ENCODE results near the gene GPC1. TPM values are rescaled to one million over a fixed set of nuclear protein-coding genes. Genes with fewer than 3 reads are reported as not detected.

GPC1 gene
- total and polyA plus RNA-seq, 3 experiments from 2014 or later, result 0.17 to 2.4 (median 1.9) TPM

GRCh38 chr2:240413813-240414429, 21.5 kb upstream of the GPC1 start:
- ChIA-PET CTCF (interaction anchor here (0.9 kb wide), 1 partner anchor 12 kb away, joined by 3 read pairs; no protein-coding TSS in a partner anchor), POLR2A (no interaction called here)

GRCh38 chr2:240416821-240417220, 18.6 kb upstream of the GPC1 start:
- ChIA-PET POLR2A (no interaction called here), CTCF (no interaction called here)
- Mint-ChIP-seq H3K4me1 (no peaks in the 10 kb centered on the region), H3K27me3 (peaks cover 2 to 5% of the 10 kb centered on the region in 2 donors), H3K36me3 (peaks cover 0 to 4% (median 0%) of the 10 kb centered on the region in 3 donors), H3K27ac (no peak overlapping the region), H3K4me3 (no peak overlapping the region), H3K9me3 (peaks cover 0 to 20% (median 8%) of the 10 kb centered on the region in 5 donors)
- H3K4me3 ChIP-seq (ENCODE audit: low read length), result no peak overlapping the region
- DNase-seq, result no peak
- H3K4me1 ChIP-seq (ENCODE audit: insufficient read depth, low read length), result no peaks in the 10 kb centered on the region
- H3K27me3 ChIP-seq (ENCODE audit: insufficient read depth, low read length, poor library complexity, severe bottlenecking), result no peaks in the 10 kb centered on the region
- no peaks in the 10 kb centered on the region for H3K36me3 ChIP-seq (ENCODE audit: insufficient read depth, low read length)
- H3K27ac ChIP-seq (ENCODE audit: low read depth, low read length), result no peak overlapping the region
- H3K9me3 ChIP-seq (ENCODE audit: low read length), result no peaks in the 10 kb centered on the region

More at GRCh38 chr2:240413813-240414429, 21.5 kb upstream of the GPC1 start:
- H3K9me3 ChIP-seq (ENCODE audit: low read length), result no peaks in the 10 kb centered on the region
- H3K4me3 Mint-ChIP-seq, result no peak overlapping the region
- no peaks in the 10 kb centered on the region for H3K36me3 Mint-ChIP-seq
- no peaks in the 10 kb centered on the region for H3K36me3 ChIP-seq (ENCODE audit: insufficient read depth, low read length)
- no peaks in the 10 kb centered on the region for H3K4me1 Mint-ChIP-seq
- no peaks in the 10 kb centered on the region for H3K27me3 ChIP-seq (ENCODE audit: insufficient read depth, low read length, poor library complexity, severe bottlenecking)
- peaks cover 3 to 11% of the 10 kb centered on the region in 2 donors for H3K27me3 Mint-ChIP-seq
- peaks cover 0 to 7% (median 4%) of the 10 kb centered on the region in 5 donors for H3K9me3 Mint-ChIP-seq
- H3K27ac Mint-ChIP-seq, result no peak overlapping the region
- DNase-seq, result no peak
- H3K4me1 ChIP-seq (ENCODE audit: insufficient read depth, low read length), result no peaks in the 10 kb centered on the region
- no peak overlapping the region for H3K27ac ChIP-seq (ENCODE audit: low read depth, low read length)
- no peak overlapping the region for H3K4me3 ChIP-seq (ENCODE audit: low read length)

- Mint-ChIP-seq H3K9me3 (peaks cover 4 to 30% (median 17%) of the 10 kb centered on the region in 5 donors), H3K36me3 (peaks cover 0 to 4% (median 0%) of the 10 kb centered on the region in 3 donors), H3K27ac (no peak overlapping the region), H3K4me3 (no peak overlapping the region), H3K4me1 (no peaks in the 10 kb centered on the region), H3K27me3 (peaks cover 2 to 8% of the 10 kb centered on the region in 2 donors)
- no peaks in the 10 kb centered on the region for H3K36me3 ChIP-seq (ENCODE audit: insufficient read depth, low read length)
- no peaks in the 10 kb centered on the region for H3K9me3 ChIP-seq (ENCODE audit: low read length)
- no peaks in the 10 kb centered on the region for H3K27me3 ChIP-seq (ENCODE audit: insufficient read depth, low read length, poor library complexity, severe bottlenecking)
- DNase-seq, result no peak
- ChIA-PET POLR2A (no interaction called here), CTCF (no interaction called here)
- H3K4me3 ChIP-seq (ENCODE audit: low read length), result no peak overlapping the region
- no peaks in the 10 kb centered on the region for H3K4me1 ChIP-seq (ENCODE audit: insufficient read depth, low read length)
- no peak overlapping the region for H3K27ac ChIP-seq (ENCODE audit: low read depth, low read length)
Observed at GRCh38 chr2:240418311-240418710, 17.2 kb upstream of the GPC1 start.

GRCh38 chr2:240419271-240419670, 16.2 kb upstream of the GPC1 start:
- Histone ChIP-seq H3K36me3 (ENCODE audit: insufficient read depth, low read length) (no peaks in the 10 kb centered on the region), H3K27ac (ENCODE audit: low read depth, low read length) (no peak overlapping the region), H3K4me1 (ENCODE audit: insufficient read depth, low read length) (no peaks in the 10 kb centered on the region), H3K9me3 (ENCODE audit: low read length) (no peaks in the 10 kb centered on the region), H3K27me3 (ENCODE audit: insufficient read depth, low read length, poor library complexity, severe bottlenecking) (no peaks in the 10 kb centered on the region), H3K4me3 (ENCODE audit: low read length) (no peak overlapping the region)
- H3K4me1 Mint-ChIP-seq, result no peaks in the 10 kb centered on the region
- H3K4me3 Mint-ChIP-seq, result no peak overlapping the region
- H3K36me3 Mint-ChIP-seq, result peaks cover 0 to 4% (median 0%) of the 10 kb centered on the region in 3 donors
- H3K9me3 Mint-ChIP-seq, result peaks cover 4 to 30% (median 20%) of the 10 kb centered on the region in 5 donors
- no peak overlapping the region for H3K27ac Mint-ChIP-seq
- POLR2A ChIA-PET, result no interaction called here
- peaks cover 2 to 11% of the 10 kb centered on the region in 2 donors for H3K27me3 Mint-ChIP-seq
- CTCF ChIA-PET, result no interaction called here
- DNase-seq, result no peak

- peaks cover 2 to 13% of the 10 kb centered on the region in 2 donors for H3K27me3 Mint-ChIP-seq
- no peaks in the 10 kb centered on the region for H3K4me1 Mint-ChIP-seq
- H3K4me3 Mint-ChIP-seq, result no peak overlapping the region
- CTCF ChIA-PET, result no interaction called here
- Histone ChIP-seq H3K9me3 (ENCODE audit: low read length) (no peaks in the 10 kb centered on the region), H3K27ac (ENCODE audit: low read depth, low read length) (no peak overlapping the region), H3K4me1 (ENCODE audit: insufficient read depth, low read length) (no peaks in the 10 kb centered on the region), H3K27me3 (ENCODE audit: insufficient read depth, low read length, poor library complexity, severe bottlenecking) (no peaks in the 10 kb centered on the region), H3K36me3 (ENCODE audit: insufficient read depth, low read length) (no peaks in the 10 kb centered on the region), H3K4me3 (ENCODE audit: low read length) (no peak overlapping the region)
- DNase-seq, result no peak
- H3K27ac Mint-ChIP-seq, result no peak overlapping the region
- POLR2A ChIA-PET, result no interaction called here
- H3K36me3 Mint-ChIP-seq, result peaks cover 0 to 4% (median 0%) of the 10 kb centered on the region in 3 donors
- H3K9me3 Mint-ChIP-seq, result peaks cover 4 to 30% (median 20%) of the 10 kb centered on the region in 5 donors
Observed at GRCh38 chr2:240419723-240420122, 15.7 kb upstream of the GPC1 start.

- peaks cover 3 to 17% of the 10 kb centered on the region in 2 donors for H3K27me3 Mint-ChIP-seq
- H3K9me3 Mint-ChIP-seq, result peaks cover 4 to 30% (median 20%) of the 10 kb centered on the region in 5 donors
- H3K27ac ChIP-seq (ENCODE audit: low read depth, low read length), result no peak overlapping the region
- H3K9me3 ChIP-seq (ENCODE audit: low read length), result no peaks in the 10 kb centered on the region
- H3K27ac Mint-ChIP-seq, result no peak overlapping the region
- peaks cover 0 to 4% (median 0%) of the 10 kb centered on the region in 3 donors for H3K36me3 Mint-ChIP-seq
- H3K4me1 Mint-ChIP-seq, result no peaks in the 10 kb centered on the region
- DNase-seq, result peak in 1 of 5 donors; percentile 36
- H3K4me3 Mint-ChIP-seq, result no peak overlapping the region
- CTCF ChIA-PET, result no interaction called here
- no peaks in the 10 kb centered on the region for H3K27me3 ChIP-seq (ENCODE audit: insufficient read depth, low read length, poor library complexity, severe bottlenecking)
- H3K4me1 ChIP-seq (ENCODE audit: insufficient read depth, low read length), result no peaks in the 10 kb centered on the region
- POLR2A ChIA-PET, result no interaction called here
- H3K4me3 ChIP-seq (ENCODE audit: low read length), result no peak overlapping the region
- H3K36me3 ChIP-seq (ENCODE audit: insufficient read depth, low read length), result no peaks in the 10 kb centered on the region
Observed at GRCh38 chr2:240420206-240421104, 15.0 kb upstream of the GPC1 start.

GRCh38 chr2:240421381-240421780, 14.1 kb upstream of the GPC1 start:
- H3K36me3 ChIP-seq (ENCODE audit: insufficient read depth, low read length), result no peaks in the 10 kb centered on the region
- no peak for DNase-seq
- CTCF ChIA-PET, result no interaction called here
- H3K4me1 ChIP-seq (ENCODE audit: insufficient read depth, low read length), result no peaks in the 10 kb centered on the region
- POLR2A ChIA-PET, result no interaction called here
- Mint-ChIP-seq H3K9me3 (peaks cover 5 to 30% (median 20%) of the 10 kb centered on the region in 5 donors), H3K27ac (no peak overlapping the region), H3K27me3 (peaks cover 9 to 24% of the 10 kb centered on the region in 2 donors), H3K4me1 (no peaks in the 10 kb centered on the region), H3K36me3 (peaks cover 0 to 4% (median 0%) of the 10 kb centered on the region in 3 donors), H3K4me3 (no peak overlapping the region)
- H3K27ac ChIP-seq (ENCODE audit: low read depth, low read length), result no peak overlapping the region
- H3K9me3 ChIP-seq (ENCODE audit: low read length), result no peaks in the 10 kb centered on the region
- no peak overlapping the region for H3K4me3 ChIP-seq (ENCODE audit: low read length)
- H3K27me3 ChIP-seq (ENCODE audit: insufficient read depth, low read length, poor library complexity, severe bottlenecking), result no peaks in the 10 kb centered on the region

- H3K27me3 ChIP-seq (ENCODE audit: insufficient read depth, low read length, poor library complexity, severe bottlenecking), result no peaks in the 10 kb centered on the region
- CTCF ChIA-PET, result no interaction called here
- H3K9me3 ChIP-seq (ENCODE audit: low read length), result no peaks in the 10 kb centered on the region
- H3K4me3 Mint-ChIP-seq, result no peak overlapping the region
- no peaks in the 10 kb centered on the region for H3K4me1 Mint-ChIP-seq
- peaks cover 5 to 30% (median 20%) of the 10 kb centered on the region in 5 donors for H3K9me3 Mint-ChIP-seq
- H3K27ac ChIP-seq (ENCODE audit: low read depth, low read length), result no peak overlapping the region
- POLR2A ChIA-PET, result no interaction called here
- DNase-seq, result no peak
- no peak overlapping the region for H3K4me3 ChIP-seq (ENCODE audit: low read length)
- peaks cover 0 to 4% (median 0%) of the 10 kb centered on the region in 3 donors for H3K36me3 Mint-ChIP-seq
- no peak overlapping the region for H3K27ac Mint-ChIP-seq
- peaks cover 9 to 31% of the 10 kb centered on the region in 2 donors for H3K27me3 Mint-ChIP-seq
- no peaks in the 10 kb centered on the region for H3K36me3 ChIP-seq (ENCODE audit: insufficient read depth, low read length)
- H3K4me1 ChIP-seq (ENCODE audit: insufficient read depth, low read length), result no peaks in the 10 kb centered on the region
Observed at GRCh38 chr2:240422658-240423329, 12.7 kb upstream of the GPC1 start.
